BLaER1 treated with 17β-estradiol and CSF1 and Interleukin-3, amounts not matched to agents 10 nM and 100 nM (cell line): ENCODE results near the gene MPST.
A peak's percentile ranks its signal among the peaks of the same experiment; 100 is the strongest.

ENCODE experiments used
- H3K27ac ChIP-seq, 11 experiments: shearing (Covaris generic); formaldehyde crosslinking; 2 replicates each; pipeline ENCODE4 v1.8.1; 2022
- H3K27me3 ChIP-seq, 11 experiments: shearing (Covaris generic); formaldehyde crosslinking; 2 replicates each; pipeline ENCODE4 v1.8.1; 2022
- H3K36me3 ChIP-seq, 11 experiments: shearing (Covaris generic); formaldehyde crosslinking; 2 replicates each; pipeline ENCODE4 v1.8.1; 2022
- H3K4me1 ChIP-seq, 10 experiments: shearing (Covaris generic); formaldehyde crosslinking; 2 replicates each; pipeline ENCODE4 v1.8.1; 2022
- H3K4me2 ChIP-seq, 11 experiments: shearing (Covaris generic); formaldehyde crosslinking; 2 replicates each; pipeline ENCODE4 v1.8.1; 2022
- H3K4me3 ChIP-seq, 10 experiments: shearing (Covaris generic); formaldehyde crosslinking; 2 replicates each; pipeline ENCODE4 v1.8.1; 2022
- H3K9ac ChIP-seq, 11 experiments: shearing (Covaris generic); formaldehyde crosslinking; 2 replicates each; pipeline ENCODE4 v1.8.1; 2022
- H3K9me3 ChIP-seq, 11 experiments: shearing (Covaris generic); formaldehyde crosslinking; replicated peaks in 1 of 11; 2 replicates each; pipeline ENCODE4 v1.8.1; 2022
- H4K20me1 ChIP-seq, 11 experiments: shearing (Covaris generic); formaldehyde crosslinking; 2 replicates each; pipeline ENCODE4 v1.8.1; 2022
- Cebpa-rat ChIP-seq, 11 experiments: shearing (Covaris generic); IDR thresholded peaks; 2 replicates each; pipeline ENCODE4 v1.8.1; 2022

Gene MPST

GRCh38 chr22:36998620-36999351, 20.8 kb upstream of the MPST start:
- H3K4me1 ChIP-seq, result peaks cover 0 to 3% (median 0%) of the 10 kb centered on the region in 10 experiments; a peak in 1 of 20 replicates
- no peak overlapping the region for H3K9ac ChIP-seq
- no peaks in the 10 kb centered on the region for H3K27me3 ChIP-seq
- no peaks in the 10 kb centered on the region for H3K9me3 ChIP-seq
- H3K4me2 ChIP-seq, result no peak overlapping the region
- no peak overlapping the region for H3K27ac ChIP-seq
- H4K20me1 ChIP-seq, result no peaks in the 10 kb centered on the region
- H3K36me3 ChIP-seq, result no peaks in the 10 kb centered on the region
- no peak for TF ChIP-seq Cebpa-rat (IDR thresholded peaks at IDR 0.05)
- no peak overlapping the region for H3K4me3 ChIP-seq

GRCh38 chr22:36999463-36999862, 20.1 kb upstream of the MPST start:
- TF ChIP-seq Cebpa-rat (IDR thresholded peaks at IDR 0.05), result no peak
- Histone ChIP-seq H3K4me1 (peaks cover 0 to 3% (median 0%) of the 10 kb centered on the region in 10 experiments; a peak in 1 of 20 replicates), H3K4me3 (no peak overlapping the region), H4K20me1 (no peaks in the 10 kb centered on the region), H3K27me3 (no peaks in the 10 kb centered on the region), H3K36me3 (no peaks in the 10 kb centered on the region), H3K9ac (no peak overlapping the region), H3K27ac (no peak overlapping the region), H3K9me3 (no peaks in the 10 kb centered on the region), H3K4me2 (no peak overlapping the region)

DNA sequence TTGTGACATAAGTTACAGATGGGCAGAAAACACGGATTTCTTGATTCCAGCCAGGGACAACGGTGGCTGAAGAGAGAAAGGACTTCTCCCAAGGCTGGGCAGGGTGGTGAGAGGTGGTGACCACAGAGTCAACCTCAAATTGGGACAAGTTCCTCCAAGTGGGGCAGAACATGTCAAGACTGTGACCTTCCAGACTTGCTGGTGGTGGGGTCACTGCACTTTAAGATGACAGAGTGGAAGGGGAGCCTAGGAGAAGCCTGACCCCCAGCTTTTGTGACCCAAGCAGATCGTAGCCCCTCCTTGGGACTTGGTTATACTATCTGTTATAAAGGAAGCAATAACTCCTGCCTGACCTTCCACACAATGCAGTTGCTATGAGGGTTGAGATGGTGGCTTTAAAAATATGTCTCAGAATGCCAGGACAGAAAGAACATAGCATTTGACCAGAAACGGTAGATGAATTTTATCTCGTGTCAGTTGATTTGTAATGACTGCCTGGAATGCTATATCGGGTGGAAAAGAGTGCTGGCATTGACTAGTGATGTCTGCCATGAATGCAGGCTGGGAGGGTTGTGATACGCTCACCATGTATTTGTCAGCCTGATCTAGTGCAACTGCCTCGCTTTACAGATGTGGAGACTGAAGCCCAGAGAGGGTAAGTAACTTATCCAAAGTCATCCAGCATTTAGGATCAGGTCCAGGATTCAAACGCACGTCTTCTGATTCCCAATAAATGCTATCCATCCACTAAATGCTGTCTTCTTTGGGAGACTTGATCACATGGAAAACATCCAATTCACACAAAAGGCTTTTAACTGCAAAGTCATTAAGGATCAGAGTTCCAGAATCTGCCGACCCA, 18.6 kb upstream of the MPST start:
- H3K27me3 ChIP-seq, result no peaks in the 10 kb centered on the region
- H3K4me2 ChIP-seq, result no peak overlapping the region
- no peaks in the 10 kb centered on the region for H4K20me1 ChIP-seq
- H3K36me3 ChIP-seq, result no peaks in the 10 kb centered on the region
- H3K9ac ChIP-seq, result no peak overlapping the region
- no peak overlapping the region for H3K27ac ChIP-seq
- H3K9me3 ChIP-seq, result peaks cover 0 to 8% (median 0%) of the 10 kb centered on the region in 11 experiments; a peak in 5 of 22 replicates
- TF ChIP-seq Cebpa-rat (IDR thresholded peaks at IDR 0.05), result no peak
- no peak overlapping the region for H3K4me3 ChIP-seq
- peaks cover 0 to 3% (median 0%) of the 10 kb centered on the region in 10 experiments; a peak in 1 of 20 replicates for H3K4me1 ChIP-seq

GRCh38 chr22:37001826-37002225, 17.7 kb upstream of the MPST start:
- Histone ChIP-seq H3K4me1 (peaks cover 0 to 3% (median 0%) of the 10 kb centered on the region in 10 experiments; a peak in 1 of 20 replicates), H3K9me3 (peaks cover 0 to 8% (median 0%) of the 10 kb centered on the region in 11 experiments; a peak in 5 of 22 replicates), H3K4me3 (no peak overlapping the region), H4K20me1 (no peaks in the 10 kb centered on the region), H3K27ac (no peak overlapping the region), H3K27me3 (no peaks in the 10 kb centered on the region), H3K4me2 (no peak overlapping the region), H3K9ac (no peak overlapping the region), H3K36me3 (no peaks in the 10 kb centered on the region)
- TF ChIP-seq Cebpa-rat (IDR thresholded peaks at IDR 0.05), result no peak

- Histone ChIP-seq H3K4me2 (no peak overlapping the region), H3K4me3 (no peak overlapping the region), H3K27ac (no peak overlapping the region), H3K4me1 (peaks cover 3 to 7% (median 5%) of the 10 kb centered on the region in 10 experiments; a peak in 19 of 20 replicates), H3K9me3 (peaks cover 0 to 8% (median 0%) of the 10 kb centered on the region in 11 experiments; a peak in 5 of 22 replicates), H3K27me3 (no peaks in the 10 kb centered on the region), H3K36me3 (no peaks in the 10 kb centered on the region), H4K20me1 (no peaks in the 10 kb centered on the region), H3K9ac (no peak overlapping the region)
- no peak for TF ChIP-seq Cebpa-rat (IDR thresholded peaks at IDR 0.05)
These were observed 16.9 kb upstream of the MPST start for GRCh38 chr22:37002633-37003032.

DNA sequence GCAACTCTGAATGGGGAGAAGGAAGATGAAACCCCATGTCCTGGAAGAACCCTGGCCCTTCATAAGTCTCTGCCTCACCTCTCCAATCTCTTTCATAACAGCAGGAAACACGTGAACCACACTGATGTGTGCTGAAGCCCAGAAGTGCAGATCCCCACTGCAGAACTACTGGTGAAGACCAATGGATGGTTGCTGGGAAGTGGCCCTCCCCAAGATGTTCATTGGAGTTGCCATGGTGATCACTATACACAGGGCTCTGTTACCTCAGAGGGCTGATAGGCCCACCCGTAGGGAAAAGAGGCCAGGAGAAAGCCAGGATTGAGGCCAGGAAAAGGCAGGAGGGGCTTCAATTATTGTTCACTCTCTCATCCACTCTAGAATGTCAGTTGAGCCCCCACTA, 11.9 kb upstream of the MPST start:
- Histone ChIP-seq H3K27me3 (no peaks in the 10 kb centered on the region), H3K9ac (no peak overlapping the region), H3K9me3 (peaks cover 0 to 8% (median 0%) of the 10 kb centered on the region in 11 experiments; a peak in 5 of 22 replicates), H3K4me1 (peaks cover 17 to 25% (median 22%) of the 10 kb centered on the region in 10 experiments), H3K4me3 (no peak overlapping the region), H4K20me1 (peaks cover 0 to 25% (median 0%) of the 10 kb centered on the region in 11 experiments; a peak in 4 of 22 replicates), H3K27ac (no peak overlapping the region), H3K36me3 (peaks cover 0 to 8% (median 0%) of the 10 kb centered on the region in 11 experiments; a peak in 6 of 22 replicates), H3K4me2 (peak overlapping the region; percentile 34 to 74 (median 61); a peak in 21 of 22 replicates)
- TF ChIP-seq Cebpa-rat (IDR thresholded peaks at IDR 0.05), result no peak

DNA sequence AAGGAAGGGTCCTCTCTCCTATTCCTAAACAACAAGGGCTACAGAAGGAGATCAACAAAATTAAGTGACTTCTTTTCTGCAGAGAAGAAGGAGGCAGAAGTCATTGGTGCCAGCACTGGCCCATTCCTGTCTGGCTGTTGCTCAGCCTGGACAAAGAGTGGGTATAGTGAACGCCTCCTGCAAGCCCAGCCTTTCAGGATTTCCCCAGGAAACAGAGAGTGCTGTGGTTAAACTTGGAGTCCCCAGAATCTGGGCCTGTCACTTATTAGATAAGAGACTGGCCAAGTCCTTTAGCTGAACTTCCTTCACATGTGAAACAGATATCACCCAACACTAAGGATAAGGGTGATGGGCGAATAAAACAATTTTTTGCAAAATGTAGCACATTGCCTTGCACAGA, 11.2 kb upstream of the MPST start:
- Histone ChIP-seq H3K9ac (no peak overlapping the region), H3K36me3 (peaks cover 0 to 8% (median 0%) of the 10 kb centered on the region in 11 experiments; a peak in 6 of 22 replicates), H3K4me2 (peak overlapping the region; percentile 34 to 74 (median 61); a peak in 21 of 22 replicates), H3K27ac (no peak overlapping the region), H3K9me3 (peaks cover 0 to 8% (median 0%) of the 10 kb centered on the region in 11 experiments; a peak in 5 of 22 replicates), H3K4me3 (no peak overlapping the region), H3K27me3 (no peaks in the 10 kb centered on the region), H3K4me1 (peaks cover 17 to 25% (median 22%) of the 10 kb centered on the region in 10 experiments), H4K20me1 (peaks cover 0 to 31% (median 0%) of the 10 kb centered on the region in 11 experiments; a peak in 6 of 22 replicates)
- no peak for TF ChIP-seq Cebpa-rat (IDR thresholded peaks at IDR 0.05)

GRCh38 chr22:37009490-37009889, 10.1 kb upstream of the MPST start:
- no peak for TF ChIP-seq Cebpa-rat (IDR thresholded peaks at IDR 0.05)
- peaks cover 0 to 8% (median 0%) of the 10 kb centered on the region in 11 experiments; a peak in 5 of 22 replicates for H3K9me3 ChIP-seq
- H3K4me3 ChIP-seq, result no peak overlapping the region
- peaks cover 17 to 25% (median 22%) of the 10 kb centered on the region in 10 experiments for H3K4me1 ChIP-seq
- no peaks in the 10 kb centered on the region for H3K27me3 ChIP-seq
- no peak overlapping the region for H3K9ac ChIP-seq
- H4K20me1 ChIP-seq, result peaks cover 0 to 39% (median 0%) of the 10 kb centered on the region in 11 experiments; a peak in 7 of 22 replicates
- peak overlapping the region in 3 of 11 experiments; percentile 61 to 74 (median 64); a peak in 3 of 22 replicates for H3K4me2 ChIP-seq
- no peak overlapping the region for H3K27ac ChIP-seq
- H3K36me3 ChIP-seq, result peaks cover 0 to 8% (median 0%) of the 10 kb centered on the region in 11 experiments; a peak in 6 of 22 replicates
